RWPE1 (cell line): ENCODE measurements around the gene SLC49A4.

Source experiments
- CTCF ChIA-PET: fragments of 350-600 bp; sonication (Branson Sonifier 250); formaldehyde crosslinking; extraction: SDS; loops from one replicate; lab custom pipeline; 2021; lab: Yijun Ruan, JAX
- POLR2A ChIA-PET: fragments of 400-600 bp; formaldehyde crosslinking; extraction: SDS; loops from one replicate; lab custom pipeline; 2020; ENCODE audit warnings: antibody characterized with exemption; ENCODE audit not compliant: low non-redundant PET; lab: Yijun Ruan, JAX
- DNase-seq: peaks from one replicate; pipeline ENCODE4 v3.0.0; 2012; ENCODE audit warnings: low spot score
- H3K27ac ChIP-seq: fragments of 450-650 bp; 2 replicates; pipeline ENCODE4 v1.5.1; 2017
- CTCF ChIP-seq: fragments of 450-650 bp; conservative IDR thresholded peaks from 2 replicates; pipeline ENCODE4 v1.5.1; 2017; ENCODE audit warnings: low read depth, mild to moderate bottlenecking

The SLC49A4 gene

GRCh38 chr3:122795674-122796195 lies 866 bp downstream of the SLC49A4 start:
- ChIA-PET POLR2A (no interaction called here), CTCF (no interaction called here)
- H3K27ac ChIP-seq = peak overlapping the region; percentile 99
- DNase-seq = no peak
- no peak for TF ChIP-seq CTCF

- H3K27ac ChIP-seq = no peak overlapping the region
- no peak for TF ChIP-seq CTCF
- ChIA-PET POLR2A (no interaction called here), CTCF (interaction anchor here (0.5 kb wide), 1 partner anchor 128 kb away, joined by 3 read pairs; no protein-coding TSS in a partner anchor)
- DNase-seq = no peak
These were observed 2.4 kb downstream of the SLC49A4 start for GRCh38 chr3:122797291-122797690.

- POLR2A ChIA-PET = no interaction called here
- no peak overlapping the region for H3K27ac ChIP-seq
- no peak for DNase-seq
- CTCF ChIA-PET = no interaction called here
- TF ChIP-seq CTCF = no peak
These were observed 4.5 kb downstream of the SLC49A4 start for GRCh38 chr3:122799322-122799721.

GRCh38 chr3:122800031-122800430 lies 5.2 kb downstream of the SLC49A4 start:
- TF ChIP-seq CTCF = no peak
- CTCF ChIA-PET = no interaction called here
- DNase-seq = no peak
- H3K27ac ChIP-seq = no peak overlapping the region
- POLR2A ChIA-PET = no interaction called here

GRCh38 chr3:122800706-122801237 lies 5.9 kb downstream of the SLC49A4 start:
- ChIA-PET POLR2A (no interaction called here), CTCF (interaction anchor here (0.6 to 0.7 kb wide), 2 partner anchors 107 to 122 kb away, joined by 3 to 4 read pairs; no protein-coding TSS in a partner anchor)
- peak; percentile 53 for DNase-seq
- no peak for TF ChIP-seq CTCF
- peak overlapping the region; percentile 49; the same call in 1 of the 2 replicates for H3K27ac ChIP-seq

- no peak for DNase-seq
- CTCF ChIA-PET = no interaction called here
- TF ChIP-seq CTCF = no peak
- POLR2A ChIA-PET = no interaction called here
- H3K27ac ChIP-seq = no peak overlapping the region
These were observed 7.5 kb downstream of the SLC49A4 start for GRCh38 chr3:122802323-122802722.
